OCI-M2 (cell line): Measurements from ENCODE around the gene CLDN18.

Source experiments
- DNase-seq: peaks from one replicate; lab custom pipeline; 2025; ENCODE audit not compliant: unreplicated experiment; lab: John Stamatoyannopoulos, UW

Gene CLDN18

GRCh38 chr3:138023754-138024153 lies 13.8 kb downstream of the CLDN18 start:
- DNase-seq = no peak

GRCh38 chr3:138025553-138025952 lies 15.6 kb downstream of the CLDN18 start:
- no peak for DNase-seq

- DNase-seq = no peak
Observed at GRCh38 chr3:138027821-138028220, 17.9 kb downstream of the CLDN18 start.

GRCh38 chr3:138030734-138031280 lies 20.8 kb downstream of the CLDN18 start:
- DNase-seq = no peak

GRCh38 chr3:138031536-138031935 lies 21.6 kb downstream of the CLDN18 start:
- DNase-seq = no peak

- DNase-seq = no peak
Observed at GRCh38 chr3:138032567-138032966, 22.6 kb downstream of the CLDN18 start.

- DNase-seq = no peak
Observed at GRCh38 chr3:138033202-138033691, 23.3 kb downstream of the CLDN18 start.

- no peak for DNase-seq
Observed at GRCh38 chr3:138034918-138035317, 25.0 kb downstream of the CLDN18 start.

GRCh38 chr3:138036572-138036971 lies 26.6 kb downstream of the CLDN18 start:
- DNase-seq = no peak

- no peak for DNase-seq
Observed at GRCh38 chr3:138038725-138039462, 28.9 kb downstream of the CLDN18 start.

GRCh38 chr3:138042043-138042442 lies 32.1 kb downstream of the CLDN18 start:
- no peak for DNase-seq

GRCh38 chr3:138043266-138044029 lies 33.5 kb downstream of the CLDN18 start:
- no peak for DNase-seq

GRCh38 chr3:138046085-138046484 lies 36.1 kb downstream of the CLDN18 start:
- DNase-seq = no peak

GRCh38 chr3:138046955-138047354 lies 37.0 kb downstream of the CLDN18 start:
- DNase-seq = no peak

- DNase-seq = no peak
Observed at GRCh38 chr3:138047596-138048158, 37.7 kb downstream of the CLDN18 start.

- no peak for DNase-seq
Observed at GRCh38 chr3:138049157-138049919, 39.4 kb downstream of the CLDN18 start.

GRCh38 chr3:138051947-138052802 lies 42.2 kb downstream of the CLDN18 start:
- DNase-seq = no peak

GRCh38 chr3:138054057-138054456 lies 44.1 kb downstream of the CLDN18 start:
- DNase-seq = no peak

- no peak for DNase-seq
Observed at GRCh38 chr3:138057384-138057783, 47.4 kb downstream of the CLDN18 start.

- DNase-seq = no peak
Observed at GRCh38 chr3:138059261-138059660, 49.3 kb downstream of the CLDN18 start.
